ENCODE results near the gene HSP90AB1. TPM values are rescaled to one million over a fixed set of nuclear protein-coding genes. Genes with fewer than 3 reads are reported as not detected.
A peak's percentile ranks its signal among the peaks of the same experiment; 100 is the strongest.

HSP90AB1 gene
- total and polyA plus RNA-seq, 9 of the 15 experiments (the other 6 are each of a cell fraction or from before 2014, with no cell fraction given): 1,780 to 3,358 (median 2,262) TPM

DNA sequence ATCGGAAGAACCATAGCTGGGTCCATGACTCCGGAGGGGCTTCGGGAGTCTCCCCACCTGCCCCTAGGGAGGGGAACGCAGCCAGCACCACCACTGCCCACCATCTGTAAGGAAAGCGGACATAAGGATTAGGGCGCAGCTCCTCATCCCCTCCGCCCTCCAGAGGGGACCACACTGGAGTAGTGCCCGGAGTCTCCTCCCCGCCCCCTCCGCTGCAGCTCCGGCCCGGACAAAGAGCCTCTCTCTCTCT lies 9.8 kb downstream of the HSP90AB1 start (continued):
- peak; percentile 49; the same call in 1 of the 2 replicates for TF ChIP-seq SP1 (CRISPR knock-in tag; IDR thresholded peaks at IDR 0.05)
- no peak for TF ChIP-seq ZNF324 (CRISPR knock-in tag; IDR thresholded peaks at IDR 0.05)
- 0 out of 2 replicates have a peak, but pooled peaks have one; percentile 39 for TF ChIP-seq ZBTB2 (IDR thresholded peaks at IDR 0.05)
- TF ChIP-seq ETV6 (IDR thresholded peaks at IDR 0.05; ENCODE audit: borderline replicate concordance in 1 of 2, low read depth in 2 of 2, low read length in 1 of 2): 0 out of 4 replicates have a peak, but pooled peaks of 1 of the 2 experiments have one; percentile 12
- TF ChIP-seq ETV6 (CRISPR knock-in tag; IDR thresholded peaks at IDR 0.05; ENCODE audit: borderline replicate concordance): no peak
- peak; percentile 29 for TF ChIP-seq CHD1 (IDR thresholded peaks at IDR 0.05; ENCODE audit: low read length)
- TF ChIP-seq SREBF2 (CRISPR knock-in tag; IDR thresholded peaks at IDR 0.05): 0 out of 2 replicates have a peak, but pooled peaks have one; percentile 53
- no peak for TF ChIP-seq HDAC6 (IDR thresholded peaks at IDR 0.05; ENCODE audit: low read depth, low read length)
- TF ChIP-seq ZFX (CRISPR knock-in tag; IDR thresholded peaks at IDR 0.05): 0 out of 2 replicates have a peak, but pooled peaks have one; percentile 18
- 0 out of 2 replicates have a peak, but pooled peaks have one; percentile 14 for TF ChIP-seq SMAD4 (CRISPR knock-in tag; conservative IDR thresholded peaks at IDR 0.05)
- TF ChIP-seq TEAD1 (CRISPR knock-in tag; IDR thresholded peaks at IDR 0.05): 0 out of 4 replicates have a peak, but pooled peaks of 1 of the 2 experiments have one; percentile 8
- no peak for TF ChIP-seq ZNF408 (CRISPR knock-in tag; IDR thresholded peaks at IDR 0.05; ENCODE audit: low read depth)

All from K562 (cell line).